Measurements from ENCODE around the gene TUBB6.

DNA sequence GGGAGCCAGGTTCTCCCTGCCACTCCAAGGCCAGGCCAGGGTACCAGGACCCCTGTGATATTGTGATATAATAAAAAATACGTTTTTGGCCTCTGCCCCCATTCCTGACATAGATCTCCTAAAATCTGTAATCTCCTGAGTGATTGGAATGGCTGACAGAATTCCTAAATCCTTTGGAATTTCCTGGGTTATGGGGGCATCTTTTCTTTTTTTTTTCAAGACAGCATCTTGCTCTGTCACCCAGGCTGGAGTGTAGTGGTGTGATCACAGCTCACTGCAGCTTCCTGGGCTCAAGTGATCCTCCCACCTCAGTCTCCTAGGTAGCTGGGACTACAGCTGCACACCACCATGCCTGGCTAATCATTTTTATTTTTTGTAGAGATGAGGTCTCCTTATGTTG lies 26.2 kb upstream of the TUBB6 start:
- TF ChIP-seq, protein P1, sequence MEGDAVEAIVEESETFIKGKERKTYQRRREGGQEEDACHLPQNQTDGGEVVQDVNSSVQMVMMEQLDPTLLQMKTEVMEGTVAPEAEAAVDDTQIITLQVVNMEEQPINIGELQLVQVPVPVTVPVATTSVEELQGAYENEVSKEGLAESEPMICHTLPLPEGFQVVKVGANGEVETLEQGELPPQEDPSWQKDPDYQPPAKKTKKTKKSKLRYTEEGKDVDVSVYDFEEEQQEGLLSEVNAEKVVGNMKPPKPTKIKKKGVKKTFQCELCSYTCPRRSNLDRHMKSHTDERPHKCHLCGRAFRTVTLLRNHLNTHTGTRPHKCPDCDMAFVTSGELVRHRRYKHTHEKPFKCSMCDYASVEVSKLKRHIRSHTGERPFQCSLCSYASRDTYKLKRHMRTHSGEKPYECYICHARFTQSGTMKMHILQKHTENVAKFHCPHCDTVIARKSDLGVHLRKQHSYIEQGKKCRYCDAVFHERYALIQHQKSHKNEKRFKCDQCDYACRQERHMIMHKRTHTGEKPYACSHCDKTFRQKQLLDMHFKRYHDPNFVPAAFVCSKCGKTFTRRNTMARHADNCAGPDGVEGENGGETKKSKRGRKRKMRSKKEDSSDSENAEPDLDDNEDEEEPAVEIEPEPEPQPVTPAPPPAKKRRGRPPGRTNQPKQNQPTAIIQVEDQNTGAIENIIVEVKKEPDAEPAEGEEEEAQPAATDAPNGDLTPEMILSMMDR (IDR thresholded peaks at IDR 0.05; ENCODE audit: low read depth, low read length): no peak
- TF ChIP-seq EZH2phosphoT487 (IDR thresholded peaks at IDR 0.05; ENCODE audit: low read depth): no peak

All from OCI-LY3 (cell line).